Activated T-helper 2 cell treated with anti-CD3 and anti-CD28 coated beads, Interferon-gamma antibody, Interleukin-2, Interleukin-4, amounts not matched to agents 10 μg/mL and 5 μg/mL and 100 μg/mL, durations not matched to agents 14 hours and 24 hours and 36 hours (primary cell): ENCODE results near the gene UNC5CL. TPM values are rescaled to one million over a fixed set of nuclear protein-coding genes. Genes with fewer than 3 reads are reported as not detected.
"Not testable (repeated sequence)": the region's sequence is repeated elsewhere in the genome, so short reads cannot be mapped to it uniquely, and the experiment has no call there.

Experiments used
- DNase-seq: peaks from one replicate; pipeline ENCODE4 v3.0.0; 2021; ENCODE audit warnings: low spot score
- H3K27ac Mint-ChIP-seq: one replicate; pipeline ENCODE4 v1.8.0; 2021; ENCODE audit warnings: mixed read lengths
- H3K27me3 Mint-ChIP-seq: one replicate; pipeline ENCODE4 v1.8.0; 2021; ENCODE audit warnings: low read depth, mixed read lengths
- H3K36me3 Mint-ChIP-seq: one replicate; pipeline ENCODE4 v1.8.0; 2021; ENCODE audit warnings: low read depth, mixed read lengths
- H3K4me1 Mint-ChIP-seq: one replicate; pipeline ENCODE4 v1.8.0; 2021; ENCODE audit warnings: low read depth, mixed read lengths
- H3K4me3 Mint-ChIP-seq: one replicate; pipeline ENCODE4 v1.8.0; 2021; ENCODE audit warnings: low read depth, mild to moderate bottlenecking, moderate library complexity, mixed read lengths
- H3K9me3 Mint-ChIP-seq: one replicate; pipeline ENCODE4 v1.8.0; 2021; ENCODE audit warnings: mixed read lengths
- intact Hi-C: fragments of 100-400 bp; cut with micrococcal nuclease; formaldehyde crosslinking; loops from one replicate; pipeline ENCODE4 v1.15.1; 2023
- total RNA-seq: library from RNA; stranded (reverse); gene quantifications from 2 replicates; pipeline ENCODE4 v1.2.3, GENCODE V29; 2022

UNC5CL gene
- total RNA-seq, 1 donor from 2014 or later, result 1.6 TPM

- no peak for DNase-seq
- no peaks in the 10 kb centered on the region for H3K36me3 Mint-ChIP-seq
- no peak overlapping the region for H3K27ac Mint-ChIP-seq
- intact Hi-C loops, result no loop called here
- H3K4me1 Mint-ChIP-seq, result peaks cover 2% of the 10 kb centered on the region
- H3K4me3 Mint-ChIP-seq, result no peak overlapping the region
- H3K9me3 Mint-ChIP-seq, result no peaks in the 10 kb centered on the region
- H3K27me3 Mint-ChIP-seq, result peaks cover 11% of the 10 kb centered on the region
Observed at GRCh38 chr6:41009669-41010068, 29.4 kb downstream of the UNC5CL start.

- Mint-ChIP-seq H3K27ac (no peak overlapping the region), H3K27me3 (peaks cover 22% of the 10 kb centered on the region), H3K4me1 (peaks cover 2% of the 10 kb centered on the region), H3K36me3 (no peaks in the 10 kb centered on the region), H3K9me3 (no peaks in the 10 kb centered on the region), H3K4me3 (no peak overlapping the region)
- intact Hi-C loops, result no loop called here
- DNase-seq, result no peak
Observed at GRCh38 chr6:41008011-41008410, 31.0 kb downstream of the UNC5CL start.

GRCh38 chr6:41006980-41007379 lies 32.0 kb downstream of the UNC5CL start:
- not testable (repeated sequence) for H3K9me3 Mint-ChIP-seq, H3K27ac Mint-ChIP-seq, H3K36me3 Mint-ChIP-seq, H3K4me1 Mint-ChIP-seq, DNase-seq, H3K4me3 Mint-ChIP-seq
- peaks cover 31% of the 10 kb centered on the region for H3K27me3 Mint-ChIP-seq
- intact Hi-C loops, result loop anchor here (1.0 kb wide), 2 partner anchors 20 to 60 kb away; no protein-coding TSS in a partner anchor

GRCh38 chr6:41006217-41006616 lies 32.8 kb downstream of the UNC5CL start:
- peak; percentile 52 for DNase-seq
- H3K27me3 Mint-ChIP-seq, result peaks cover 35% of the 10 kb centered on the region
- H3K4me3 Mint-ChIP-seq, H3K4me1 Mint-ChIP-seq, H3K36me3 Mint-ChIP-seq, H3K9me3 Mint-ChIP-seq, H3K27ac Mint-ChIP-seq: not testable (repeated sequence)
- intact Hi-C loops, result loop anchor here (1.0 kb wide), 2 partner anchors 21 to 61 kb away; no protein-coding TSS in a partner anchor

GRCh38 chr6:41002168-41002567 lies 36.9 kb downstream of the UNC5CL start:
- Mint-ChIP-seq H3K4me1 (peaks cover 2% of the 10 kb centered on the region), H3K27ac (no peak overlapping the region), H3K4me3 (no peak overlapping the region), H3K9me3 (no peaks in the 10 kb centered on the region), H3K36me3 (no peaks in the 10 kb centered on the region), H3K27me3 (peaks cover 44% of the 10 kb centered on the region)
- DNase-seq, result no peak
- intact Hi-C loops, result no loop called here

GRCh38 chr6:41000248-41000647 lies 38.8 kb downstream of the UNC5CL start:
- DNase-seq, result no peak
- Mint-ChIP-seq H3K4me3 (no peak overlapping the region), H3K9me3 (no peaks in the 10 kb centered on the region), H3K36me3 (no peaks in the 10 kb centered on the region), H3K4me1 (no peaks in the 10 kb centered on the region), H3K27me3 (peaks cover 49% of the 10 kb centered on the region), H3K27ac (no peak overlapping the region)
- intact Hi-C loops, result no loop called here

- no peak overlapping the region for H3K4me3 Mint-ChIP-seq
- no peak for DNase-seq
- H3K9me3 Mint-ChIP-seq, result no peaks in the 10 kb centered on the region
- intact Hi-C loops, result no loop called here
- no peaks in the 10 kb centered on the region for H3K36me3 Mint-ChIP-seq
- no peak overlapping the region for H3K27ac Mint-ChIP-seq
- no peaks in the 10 kb centered on the region for H3K4me1 Mint-ChIP-seq
- peaks cover 43% of the 10 kb centered on the region for H3K27me3 Mint-ChIP-seq
Observed at GRCh38 chr6:40999569-40999968, 39.5 kb downstream of the UNC5CL start.

- Mint-ChIP-seq H3K9me3 (no peaks in the 10 kb centered on the region), H3K36me3 (no peaks in the 10 kb centered on the region), H3K27me3 (peaks cover 43% of the 10 kb centered on the region), H3K4me1 (no peaks in the 10 kb centered on the region), H3K4me3 (no peak overlapping the region), H3K27ac (no peak overlapping the region)
- intact Hi-C loops, result no loop called here
- no peak for DNase-seq
Observed at GRCh38 chr6:40998661-40999060, 40.4 kb downstream of the UNC5CL start.

GRCh38 chr6:40997234-40997957 lies 41.6 kb downstream of the UNC5CL start:
- intact Hi-C loops, result no loop called here
- H3K36me3 Mint-ChIP-seq, result no peaks in the 10 kb centered on the region
- no peak for DNase-seq
- H3K4me1 Mint-ChIP-seq, result no peaks in the 10 kb centered on the region
- no peak overlapping the region for H3K4me3 Mint-ChIP-seq
- H3K27me3 Mint-ChIP-seq, result peaks cover 33% of the 10 kb centered on the region
- no peak overlapping the region for H3K27ac Mint-ChIP-seq
- H3K9me3 Mint-ChIP-seq, result no peaks in the 10 kb centered on the region

GRCh38 chr6:40996591-40997233 lies 42.3 kb downstream of the UNC5CL start:
- intact Hi-C loops, result no loop called here
- Mint-ChIP-seq H3K27me3 (peaks cover 34% of the 10 kb centered on the region), H3K4me3 (no peak overlapping the region)

GRCh38 chr6:40992746-40993145 lies 46.3 kb downstream of the UNC5CL start:
- no peaks in the 10 kb centered on the region for H3K36me3 Mint-ChIP-seq
- no peak overlapping the region for H3K4me3 Mint-ChIP-seq
- no peak for DNase-seq
- H3K27me3 Mint-ChIP-seq, result peaks cover 29% of the 10 kb centered on the region
- intact Hi-C loops, result no loop called here
- H3K4me1 Mint-ChIP-seq, result no peaks in the 10 kb centered on the region
- no peak overlapping the region for H3K27ac Mint-ChIP-seq
- H3K9me3 Mint-ChIP-seq, result no peaks in the 10 kb centered on the region

More at GRCh38 chr6:40996591-40997233, 42.3 kb downstream of the UNC5CL start:
- H3K4me1 Mint-ChIP-seq, result no peaks in the 10 kb centered on the region
- H3K36me3 Mint-ChIP-seq, result no peaks in the 10 kb centered on the region
- H3K9me3 Mint-ChIP-seq, result no peaks in the 10 kb centered on the region
- no peak for DNase-seq
- no peak overlapping the region for H3K27ac Mint-ChIP-seq

GRCh38 chr6:40990301-40990700 lies 48.7 kb downstream of the UNC5CL start:
- H3K27me3 Mint-ChIP-seq, result peaks cover 30% of the 10 kb centered on the region
- no peak overlapping the region for H3K27ac Mint-ChIP-seq
- no peak for DNase-seq
- H3K4me3 Mint-ChIP-seq, result no peak overlapping the region
- no peaks in the 10 kb centered on the region for H3K9me3 Mint-ChIP-seq
- intact Hi-C loops, result no loop called here
- H3K4me1 Mint-ChIP-seq, result no peaks in the 10 kb centered on the region
- H3K36me3 Mint-ChIP-seq, result no peaks in the 10 kb centered on the region
